Panc1 (cell line): ENCODE measurements around the gene MCF2L. TPM values are rescaled to one million over a fixed set of nuclear protein-coding genes. Genes with fewer than 3 reads are reported as not detected.

Source experiments
- ATAC-seq: fragments of 200-7000 bp; cut with Tn5 transposase; 2 replicates; pipeline ENCODE4 v1.9.1; 2020; ENCODE audit warnings: mild to moderate bottlenecking, moderate library complexity
- BruUV-seq: library from RNA; stranded (reverse); fragments of 400-500 nt; replicated peaks from 2 replicates; lab custom pipeline; 2021; lab: Mats Ljungman, UMichigan
- CTCF ChIA-PET: fragments of 300-600 bp; sonication (Branson Sonifier 250); formaldehyde crosslinking; loops from one replicate; lab custom pipeline; 2022; ENCODE audit warnings: antibody characterized with exemption; lab: Charles Lee
- POLR2A ChIA-PET: fragments of 300-600 bp; sonication (Branson Sonifier 250); formaldehyde crosslinking; loops from one replicate; lab custom pipeline; 2022; ENCODE audit warnings: antibody characterized with exemption; lab: Charles Lee
- DNase-seq: peaks from one replicate; pipeline ENCODE4 v3.0.0-alpha.2; 2010; ENCODE audit warnings: low read depth, low spot score
- H3K27ac ChIP-seq: 2 replicates; pipeline ENCODE4 v1.5.1; 2011; ENCODE audit warnings: mild to moderate bottlenecking, low read length, inconsistent platforms
- H3K27me3 ChIP-seq: fragments of 200-500 bp; sonication (Bioruptor generic); 2 replicates; pipeline ENCODE4 v1.6.0; 2014; ENCODE audit warnings: low read length, inconsistent platforms; ENCODE audit not compliant: control insufficient read depth, insufficient read depth
- H3K36me3 ChIP-seq: fragments of 200-500 bp; sonication (Bioruptor generic); 2 replicates; pipeline ENCODE4 v1.5.1; 2014; ENCODE audit warnings: inconsistent platforms, mild to moderate bottlenecking, low read length, moderate library complexity; ENCODE audit not compliant: control insufficient read depth, insufficient read depth
- H3K4me1 ChIP-seq: 2 replicates; pipeline ENCODE4 v1.5.1; 2011; ENCODE audit warnings: inconsistent platforms, mild to moderate bottlenecking, low read length, moderate library complexity; ENCODE audit not compliant: control insufficient read depth, insufficient read depth
- H3K4me3 ChIP-seq, 2 experiments: 2 replicates each; pipeline ENCODE4 v1.5.1; 2011 to 2012; ENCODE audit warnings: low read depth in 2 of 2, low read length in 2 of 2, mild to moderate bottlenecking in 2 of 2, inconsistent platforms in 1 of 2, moderate library complexity in 1 of 2
- H3K9me3 ChIP-seq: fragments of 200-500 bp; sonication (Bioruptor generic); 2 replicates; pipeline ENCODE4 v1.5.1; 2014; ENCODE audit warnings: low read depth, mild to moderate bottlenecking, inconsistent platforms, low read length, moderate library complexity; ENCODE audit not compliant: control insufficient read depth, insufficient read depth
- POLR2AphosphoS5 ChIP-seq: IDR thresholded peaks from 2 replicates; pipeline ENCODE4 v1.6.1; 2012; ENCODE audit warnings: mild to moderate bottlenecking, low read depth, low read length, moderate library complexity
- SIN3A ChIP-seq: IDR thresholded peaks from 2 replicates; pipeline ENCODE4 v1.6.1; 2012; ENCODE audit warnings: low read depth, mild to moderate bottlenecking, low read length, moderate library complexity, borderline replicate concordance; ENCODE audit not compliant: insufficient read depth
- TCF7L2 ChIP-seq: IDR thresholded peaks from 2 replicates; pipeline ENCODE4 v1.6.1; 2011; ENCODE audit warnings: mild to moderate bottlenecking, low read depth, low read length, inconsistent platforms
- in situ Hi-C: cut with HindIII; loops from 2 replicates; pipeline ENCODE4 v1.10.0; 2016; ENCODE audit warnings: low sequenced_read_pairs, low pct_unique_long_range_greater_than_20kb
- intact Hi-C: fragments of 100-400 bp; cut with micrococcal nuclease; formaldehyde crosslinking; loops from one replicate; pipeline ENCODE4 v1.10.0; 2022; ENCODE audit not compliant: unreplicated experiment
- total RNA-seq: library from RNA; stranded (reverse); gene quantifications from one replicate; pipeline ENCODE4 v1.2.1, GENCODE V29; 2021; ENCODE audit not compliant: unreplicated experiment
- TF ChIP-seq, protein P1 (sequence below): fragments of 450-650 bp; IDR thresholded peaks from 2 replicates; pipeline ENCODE4 v1.5.1; 2017; ENCODE audit warnings: mild to moderate bottlenecking
- TF ChIP-seq, protein P2 (sequence below), 2 experiments: IDR thresholded peaks; 2 replicates each; pipeline ENCODE4 v1.6.1; 2011 to 2012; ENCODE audit warnings: low read depth in 2 of 2, control low read depth in 1 of 2, low read length in 1 of 2, mild to moderate bottlenecking in 1 of 2, moderate library complexity in 1 of 2; ENCODE audit not compliant: insufficient read depth in 1 of 2

MCF2L gene
- total RNA-seq, 1 experiment from 2014 or later: 0.57 TPM

DNA sequence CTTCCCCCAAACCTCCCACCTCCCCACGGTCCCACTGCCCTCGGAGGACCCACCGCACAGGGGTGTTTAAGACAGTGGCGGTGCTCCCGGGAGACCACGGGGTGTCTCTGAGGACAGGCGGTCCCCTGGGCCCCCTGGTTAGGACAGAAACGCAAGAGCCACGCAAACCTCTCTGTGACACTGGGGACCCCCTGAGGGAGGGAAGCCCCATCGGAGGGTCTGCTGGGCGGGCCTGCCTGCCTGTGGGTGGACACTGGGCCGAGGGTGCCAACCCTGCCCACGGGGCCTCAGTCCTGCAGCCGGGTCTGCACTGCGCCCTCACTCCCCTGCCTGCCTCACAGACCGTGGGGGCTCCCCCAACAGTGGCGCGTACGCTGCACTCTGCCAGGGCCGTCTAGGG lies 17.5 kb downstream of the MCF2L start:
- no TSS peak for BruUV-seq
- H3K9me3 ChIP-seq: no peaks in the 10 kb centered on the region
- intact Hi-C loops (no loop called here), in situ Hi-C loops (no loop called here)
- no peaks in the 10 kb centered on the region for H3K27me3 ChIP-seq
- H3K36me3 ChIP-seq: no peaks in the 10 kb centered on the region
- no peak for TF ChIP-seq TCF7L2
- TF ChIP-seq, protein P1, sequence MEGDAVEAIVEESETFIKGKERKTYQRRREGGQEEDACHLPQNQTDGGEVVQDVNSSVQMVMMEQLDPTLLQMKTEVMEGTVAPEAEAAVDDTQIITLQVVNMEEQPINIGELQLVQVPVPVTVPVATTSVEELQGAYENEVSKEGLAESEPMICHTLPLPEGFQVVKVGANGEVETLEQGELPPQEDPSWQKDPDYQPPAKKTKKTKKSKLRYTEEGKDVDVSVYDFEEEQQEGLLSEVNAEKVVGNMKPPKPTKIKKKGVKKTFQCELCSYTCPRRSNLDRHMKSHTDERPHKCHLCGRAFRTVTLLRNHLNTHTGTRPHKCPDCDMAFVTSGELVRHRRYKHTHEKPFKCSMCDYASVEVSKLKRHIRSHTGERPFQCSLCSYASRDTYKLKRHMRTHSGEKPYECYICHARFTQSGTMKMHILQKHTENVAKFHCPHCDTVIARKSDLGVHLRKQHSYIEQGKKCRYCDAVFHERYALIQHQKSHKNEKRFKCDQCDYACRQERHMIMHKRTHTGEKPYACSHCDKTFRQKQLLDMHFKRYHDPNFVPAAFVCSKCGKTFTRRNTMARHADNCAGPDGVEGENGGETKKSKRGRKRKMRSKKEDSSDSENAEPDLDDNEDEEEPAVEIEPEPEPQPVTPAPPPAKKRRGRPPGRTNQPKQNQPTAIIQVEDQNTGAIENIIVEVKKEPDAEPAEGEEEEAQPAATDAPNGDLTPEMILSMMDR: no peak
- TF ChIP-seq POLR2AphosphoS5: no peak
- TF ChIP-seq, protein P2, sequence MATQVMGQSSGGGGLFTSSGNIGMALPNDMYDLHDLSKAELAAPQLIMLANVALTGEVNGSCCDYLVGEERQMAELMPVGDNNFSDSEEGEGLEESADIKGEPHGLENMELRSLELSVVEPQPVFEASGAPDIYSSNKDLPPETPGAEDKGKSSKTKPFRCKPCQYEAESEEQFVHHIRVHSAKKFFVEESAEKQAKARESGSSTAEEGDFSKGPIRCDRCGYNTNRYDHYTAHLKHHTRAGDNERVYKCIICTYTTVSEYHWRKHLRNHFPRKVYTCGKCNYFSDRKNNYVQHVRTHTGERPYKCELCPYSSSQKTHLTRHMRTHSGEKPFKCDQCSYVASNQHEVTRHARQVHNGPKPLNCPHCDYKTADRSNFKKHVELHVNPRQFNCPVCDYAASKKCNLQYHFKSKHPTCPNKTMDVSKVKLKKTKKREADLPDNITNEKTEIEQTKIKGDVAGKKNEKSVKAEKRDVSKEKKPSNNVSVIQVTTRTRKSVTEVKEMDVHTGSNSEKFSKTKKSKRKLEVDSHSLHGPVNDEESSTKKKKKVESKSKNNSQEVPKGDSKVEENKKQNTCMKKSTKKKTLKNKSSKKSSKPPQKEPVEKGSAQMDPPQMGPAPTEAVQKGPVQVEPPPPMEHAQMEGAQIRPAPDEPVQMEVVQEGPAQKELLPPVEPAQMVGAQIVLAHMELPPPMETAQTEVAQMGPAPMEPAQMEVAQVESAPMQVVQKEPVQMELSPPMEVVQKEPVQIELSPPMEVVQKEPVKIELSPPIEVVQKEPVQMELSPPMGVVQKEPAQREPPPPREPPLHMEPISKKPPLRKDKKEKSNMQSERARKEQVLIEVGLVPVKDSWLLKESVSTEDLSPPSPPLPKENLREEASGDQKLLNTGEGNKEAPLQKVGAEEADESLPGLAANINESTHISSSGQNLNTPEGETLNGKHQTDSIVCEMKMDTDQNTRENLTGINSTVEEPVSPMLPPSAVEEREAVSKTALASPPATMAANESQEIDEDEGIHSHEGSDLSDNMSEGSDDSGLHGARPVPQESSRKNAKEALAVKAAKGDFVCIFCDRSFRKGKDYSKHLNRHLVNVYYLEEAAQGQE (IDR thresholded peaks at IDR 0.05; ENCODE audit: insufficient read depth in 1 of 2, low read depth in 2 of 2, low read length in 1 of 2): no peak
- no peak for TF ChIP-seq SIN3A
- DNase-seq: no peak
- POLR2A ChIA-PET: no interaction called here
- H3K4me3 ChIP-seq: no peak overlapping the region
- no peak for ATAC-seq
- H3K27ac ChIP-seq: no peak overlapping the region
- no peaks in the 10 kb centered on the region for H3K4me1 ChIP-seq
- CTCF ChIA-PET: no interaction called here

DNA sequence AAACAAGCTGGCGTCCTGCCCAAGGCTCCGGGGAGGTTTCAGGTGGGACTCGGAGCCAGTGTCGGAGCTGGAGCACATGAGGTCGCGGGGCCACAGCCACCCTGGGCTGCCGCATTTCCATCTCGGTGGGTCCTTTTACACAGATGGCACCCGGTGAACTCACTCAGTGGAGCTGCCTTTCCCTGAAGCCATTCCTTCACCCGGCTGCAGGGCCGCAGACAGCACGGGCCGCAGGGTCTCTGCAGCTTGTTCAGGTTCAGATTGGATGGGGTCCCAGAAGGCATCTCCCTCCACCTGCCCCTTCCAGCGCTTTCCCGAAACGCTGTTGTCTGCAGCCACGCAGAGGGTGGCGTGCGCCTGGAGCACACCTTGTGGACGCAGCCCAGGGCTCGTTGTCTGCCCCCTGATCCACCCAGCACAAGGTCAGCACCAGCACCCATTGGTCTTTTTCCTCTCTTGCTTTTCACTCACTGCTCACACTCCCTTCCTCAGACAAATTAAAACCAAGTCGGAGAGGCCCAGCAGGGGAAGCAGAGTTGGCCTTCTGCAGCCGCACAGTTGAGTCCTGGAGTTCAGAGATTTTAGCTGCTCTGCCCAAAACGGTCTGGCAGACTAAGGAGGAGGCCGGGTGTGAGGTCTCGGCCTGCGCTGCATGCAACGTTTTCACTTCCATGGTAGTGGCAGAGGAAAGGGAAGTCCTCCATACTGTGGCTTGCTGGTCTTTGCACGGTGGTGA lies 18.1 kb downstream of the MCF2L start:
- BruUV-seq: no TSS peak
- ChIA-PET CTCF (no interaction called here), POLR2A (no interaction called here)
- H3K9me3 ChIP-seq: no peaks in the 10 kb centered on the region
- intact Hi-C loops: no loop called here
- in situ Hi-C loops: no loop called here
- no peaks in the 10 kb centered on the region for H3K27me3 ChIP-seq
- H3K36me3 ChIP-seq: no peaks in the 10 kb centered on the region
- ATAC-seq: no peak
- TF ChIP-seq, protein P2 (IDR thresholded peaks at IDR 0.05; ENCODE audit: insufficient read depth in 1 of 2, low read depth in 2 of 2, low read length in 1 of 2): no peak
- TF ChIP-seq SIN3A (no peak), TCF7L2 (no peak), POLR2AphosphoS5 (no peak)
- TF ChIP-seq, protein P1: no peak
- H3K4me1 ChIP-seq: no peaks in the 10 kb centered on the region
- no peak for DNase-seq
- H3K27ac ChIP-seq: no peak overlapping the region
- no peak overlapping the region for H3K4me3 ChIP-seq
